ENCODE data around the gene PHC3. TPM values are rescaled to one million over a fixed set of nuclear protein-coding genes. Genes with fewer than 3 reads are reported as not detected.
"Not testable (repeated sequence)": the region's sequence is repeated elsewhere in the genome, so short reads cannot be mapped to it uniquely, and the experiment has no call there.

Gene PHC3
- total RNA-seq, 1 donor, result 65.6 TPM

- DNase-seq (ENCODE audit: low read depth), result no peak
These were observed 64.4 kb downstream of the PHC3 start for GRCh38 chr3:170117134-170117533.

GRCh38 chr3:170114165-170114564 is 67.4 kb downstream of the PHC3 start:
- not testable (repeated sequence) for H3K4me3 ChIP-seq (ENCODE audit: low read depth, low read length); DNase-seq (ENCODE audit: low read depth)

More at GRCh38 chr3:170117134-170117533, 64.4 kb downstream of the PHC3 start:
- peak; percentile 41 for TF ChIP-seq CTCF (IDR thresholded peaks at IDR 0.05; ENCODE audit: insufficient read depth, low read length)
- no peak overlapping the region for H3K4me3 ChIP-seq (ENCODE audit: low read depth, low read length)

GRCh38 chr3:170111147-170111771 is 70.3 kb downstream of the PHC3 start:
- no peak for DNase-seq (ENCODE audit: low read depth)
- H3K4me3 ChIP-seq (ENCODE audit: low read depth, low read length), result no peak overlapping the region
- no peak for TF ChIP-seq CTCF (IDR thresholded peaks at IDR 0.05; ENCODE audit: insufficient read depth, low read length)

- TF ChIP-seq CTCF (IDR thresholded peaks at IDR 0.05; ENCODE audit: insufficient read depth, low read length), result no peak
- no peak overlapping the region for H3K4me3 ChIP-seq (ENCODE audit: low read depth, low read length)
- no peak for DNase-seq (ENCODE audit: low read depth)
These were observed 71.8 kb downstream of the PHC3 start for GRCh38 chr3:170109579-170110293.

GRCh38 chr3:170108955-170109354 is 72.6 kb downstream of the PHC3 start:
- DNase-seq (ENCODE audit: low read depth), result no peak
- TF ChIP-seq CTCF (IDR thresholded peaks at IDR 0.05; ENCODE audit: insufficient read depth, low read length), result no peak
- no peak overlapping the region for H3K4me3 ChIP-seq (ENCODE audit: low read depth, low read length)

- H3K4me3 ChIP-seq (ENCODE audit: low read depth, low read length), result no peak overlapping the region
- peak; percentile 60 for DNase-seq (ENCODE audit: low read depth)
- no peak for TF ChIP-seq CTCF (IDR thresholded peaks at IDR 0.05; ENCODE audit: insufficient read depth, low read length)
These were observed 73.6 kb downstream of the PHC3 start for GRCh38 chr3:170107941-170108340.

GRCh38 chr3:170102431-170102830 is 79.1 kb downstream of the PHC3 start:
- TF ChIP-seq CTCF (IDR thresholded peaks at IDR 0.05; ENCODE audit: insufficient read depth, low read length), result no peak
- DNase-seq (ENCODE audit: low read depth), result no peak
- no peak overlapping the region for H3K4me3 ChIP-seq (ENCODE audit: low read depth, low read length)
